ENCODE data around the gene TOR4A.

The TOR4A gene

DNA sequence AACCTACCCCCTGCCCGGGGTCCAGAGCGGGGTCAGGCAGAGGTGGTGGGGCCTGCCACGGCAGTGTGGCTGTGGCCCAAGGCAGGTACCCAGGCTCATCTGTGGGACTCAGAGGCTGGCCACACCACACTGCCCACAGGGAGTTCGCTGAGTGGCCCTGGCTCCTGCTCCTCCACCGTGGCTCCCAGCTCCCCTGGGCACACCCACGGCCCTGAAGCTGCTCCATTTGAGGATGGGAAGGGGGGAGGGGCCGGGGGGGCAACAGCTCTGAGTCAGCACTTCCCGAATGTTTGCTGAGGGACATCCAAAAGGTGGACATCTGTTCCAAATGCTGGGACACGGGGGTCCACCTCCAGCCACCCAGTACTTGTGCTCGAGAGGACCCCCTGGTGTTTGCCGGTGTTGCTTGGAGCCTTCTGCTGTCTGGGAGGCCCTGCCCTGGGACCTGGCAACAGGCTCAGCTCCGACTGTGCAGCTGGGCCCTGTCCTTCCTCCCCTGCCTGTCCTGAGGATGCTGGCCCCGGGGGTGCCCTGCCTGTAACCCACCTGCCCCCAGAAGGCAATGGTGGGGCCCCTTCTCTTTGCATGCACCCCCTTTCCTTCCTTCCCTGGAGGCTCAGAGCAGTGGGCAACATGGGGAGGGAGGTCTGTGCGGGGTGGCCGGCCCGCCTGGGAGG is 27.0 kb downstream of the TOR4A start:
- in situ Hi-C loops (cut with MboI; ENCODE audit: low sequenced_read_pairs) = no loop called here

DNA sequence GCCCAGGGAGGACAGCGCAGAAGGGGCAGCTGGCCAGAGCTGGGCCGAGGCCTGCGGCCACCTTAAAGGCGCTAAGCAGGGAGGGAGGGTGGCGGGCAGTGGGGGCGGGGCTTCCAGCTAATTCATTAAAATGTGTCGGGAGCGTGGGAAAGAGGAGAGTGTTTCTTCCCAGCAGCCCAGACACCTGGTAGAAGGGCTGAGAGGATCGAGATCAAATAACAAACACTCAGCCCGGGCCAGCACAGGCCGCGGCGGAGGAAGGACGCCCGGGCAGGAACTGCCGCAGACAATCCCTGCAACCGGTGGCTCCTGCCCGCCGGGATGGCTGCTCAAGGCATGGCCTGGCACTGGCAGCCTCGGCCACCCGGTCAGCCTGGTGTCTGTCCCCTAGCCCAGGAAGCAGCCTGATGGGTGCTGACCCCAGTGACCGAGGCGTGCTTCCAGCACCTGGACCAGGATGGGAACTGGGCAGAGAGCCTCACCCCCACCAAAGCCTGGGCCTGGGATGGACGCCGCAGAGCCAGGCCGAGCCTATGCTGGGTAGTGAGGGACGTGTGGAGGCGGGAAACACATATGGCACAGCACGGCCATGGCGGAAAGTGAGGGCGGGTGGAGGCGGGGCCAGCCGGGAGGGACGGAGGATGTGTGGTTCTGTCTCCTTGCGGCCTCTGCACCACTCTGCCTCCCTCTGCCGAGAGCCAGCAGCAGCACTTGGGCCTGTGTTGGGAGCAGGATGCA is 27.7 kb downstream of the TOR4A start:
- in situ Hi-C loops (cut with MboI; ENCODE audit: low sequenced_read_pairs) = no loop called here

DNA sequence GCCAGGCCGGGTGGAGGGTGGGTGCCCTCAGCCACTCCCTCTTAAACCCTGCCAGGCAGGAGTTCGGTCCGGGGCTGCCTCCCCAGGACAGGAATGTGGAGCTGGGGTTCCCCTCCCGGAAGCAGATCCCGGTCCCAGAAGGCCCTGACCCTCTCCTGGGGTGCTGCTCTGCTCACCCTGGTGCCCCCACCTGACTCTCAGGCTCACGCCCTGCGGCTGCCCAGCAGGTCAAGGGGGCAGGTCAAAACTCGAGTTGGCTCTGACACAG is 28.2 kb downstream of the TOR4A start:
- in situ Hi-C loops (cut with MboI; ENCODE audit: low sequenced_read_pairs) = no loop called here

DNA sequence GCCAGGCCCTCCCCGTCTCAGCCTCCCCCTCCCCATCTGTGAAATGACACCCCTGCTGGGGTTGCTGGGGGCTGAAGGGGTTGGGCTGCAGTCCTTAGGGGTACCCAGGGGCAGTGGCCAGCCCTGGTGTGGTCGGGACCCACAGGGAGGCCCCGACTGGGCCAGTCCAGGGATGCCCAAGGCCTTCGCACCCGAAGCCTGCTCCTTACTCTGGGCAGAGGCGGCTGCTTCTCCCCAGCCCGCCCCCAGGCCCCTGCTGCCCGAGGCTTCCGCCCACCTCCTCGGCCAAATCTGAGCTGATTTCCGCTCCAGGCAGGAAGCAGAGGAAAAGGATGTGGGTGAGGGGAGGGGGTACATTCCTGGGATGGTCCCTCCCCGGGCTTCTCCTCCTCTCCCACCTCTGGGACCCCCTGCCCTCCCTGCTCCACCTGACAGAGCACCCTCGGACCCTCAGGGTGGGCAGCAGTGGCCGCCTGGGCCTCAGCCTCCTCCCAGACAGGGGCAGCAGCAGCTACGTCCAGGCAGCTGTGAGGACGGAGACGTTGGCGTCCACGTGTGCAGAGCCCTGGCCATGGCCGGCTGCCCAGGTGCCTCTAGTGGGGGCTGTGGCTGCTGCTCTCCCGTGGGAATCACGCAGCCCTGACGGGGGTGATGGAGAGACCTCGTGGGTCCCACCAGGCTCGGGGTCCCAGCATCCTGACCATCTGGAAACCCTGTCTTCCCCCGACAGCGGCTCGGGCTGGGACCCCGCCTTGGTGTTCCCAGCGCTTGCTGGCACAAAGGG is 28.7 kb downstream of the TOR4A start:
- in situ Hi-C loops (cut with MboI; ENCODE audit: low sequenced_read_pairs) = no loop called here

DNA sequence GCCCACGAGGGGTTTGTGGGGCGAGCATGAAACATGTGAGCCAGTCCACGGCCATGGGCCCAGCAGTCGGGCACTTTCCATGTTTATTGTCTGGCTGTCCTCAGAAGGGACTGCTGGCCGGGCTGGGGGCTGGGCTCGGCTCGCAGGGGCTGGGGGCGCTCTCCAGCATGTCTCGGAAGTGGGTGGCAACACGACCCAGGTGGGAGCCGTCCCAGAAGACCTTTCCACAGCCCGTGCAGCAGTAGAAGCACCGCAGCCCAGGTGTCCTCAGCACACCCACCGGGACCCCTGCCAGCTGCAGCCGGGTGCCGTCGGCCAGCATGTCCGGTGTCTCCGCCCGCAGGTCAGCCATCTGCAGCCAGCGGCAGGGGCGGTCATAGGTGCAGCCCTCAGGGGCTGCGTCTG is 29.3 kb downstream of the TOR4A start:
- in situ Hi-C loops (cut with MboI; ENCODE audit: low sequenced_read_pairs) = no loop called here

DNA sequence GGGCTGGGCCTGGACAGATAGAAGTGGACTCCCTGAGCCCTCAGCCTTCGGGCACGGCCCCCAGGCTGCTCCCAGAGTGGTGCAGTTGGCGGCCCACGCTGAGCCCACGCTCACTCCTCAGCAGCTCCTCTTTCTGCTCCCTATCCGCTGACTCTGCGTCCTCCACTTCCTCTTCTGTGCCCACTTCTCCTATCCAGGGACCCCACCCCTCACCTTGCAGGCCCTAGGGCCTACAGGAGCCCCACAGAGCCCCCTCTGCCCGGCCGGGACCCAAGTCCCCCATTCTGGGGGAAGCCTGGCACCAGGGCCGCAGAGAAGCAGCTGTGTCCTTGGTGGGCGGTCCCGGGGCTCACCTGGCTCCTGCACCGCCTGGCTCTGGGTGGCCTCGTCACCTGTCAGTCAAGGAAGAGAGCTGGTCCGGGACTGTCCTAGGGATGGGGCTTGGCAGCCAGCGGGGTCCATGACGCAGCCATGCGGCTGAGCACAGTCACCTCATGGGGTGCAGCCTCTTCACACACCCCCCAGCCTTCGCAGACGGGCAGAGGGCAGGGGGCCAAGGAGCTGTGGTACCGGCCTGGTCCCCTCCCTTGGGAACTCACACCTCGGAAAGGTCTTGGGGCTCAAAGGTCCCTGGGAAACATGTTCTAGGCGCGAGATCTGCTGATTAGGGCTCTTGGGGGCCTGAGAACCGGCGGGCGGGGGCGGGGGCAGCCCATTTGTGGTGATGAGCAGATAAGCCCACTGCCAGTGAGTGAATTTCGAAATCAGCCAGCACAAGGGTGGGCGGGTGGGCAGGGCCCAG is 29.9 kb downstream of the TOR4A start:
- in situ Hi-C loops (cut with MboI; ENCODE audit: low sequenced_read_pairs) = no loop called here

DNA sequence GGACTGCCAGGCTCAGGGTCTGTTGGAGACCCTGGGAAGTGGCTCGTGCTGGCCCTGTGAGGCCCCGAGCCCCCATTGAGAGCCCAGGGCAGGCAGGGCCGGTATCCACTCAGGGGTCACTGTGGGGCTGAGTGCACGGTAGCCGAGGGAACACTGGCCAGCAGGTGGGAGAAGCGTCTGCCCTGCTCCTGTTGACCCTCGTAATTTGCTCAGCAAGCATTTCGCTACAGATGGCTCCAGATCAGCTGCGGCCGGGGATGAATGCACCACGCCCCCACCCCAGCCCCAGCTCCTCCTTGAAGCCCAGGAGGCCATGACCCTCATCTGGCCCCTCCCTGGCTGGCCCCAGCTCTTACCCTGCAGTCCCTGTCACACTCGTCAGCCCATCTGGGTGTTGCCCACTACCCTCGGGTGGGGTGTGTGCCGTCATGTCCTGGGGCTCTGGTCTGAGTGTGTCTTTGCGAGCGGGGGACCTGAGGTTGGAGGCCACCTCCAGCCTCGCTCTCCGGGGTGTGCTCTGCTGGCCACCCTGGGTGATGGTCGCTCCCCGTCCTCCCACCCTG is 30.6 kb downstream of the TOR4A start:
- in situ Hi-C loops (cut with MboI; ENCODE audit: low sequenced_read_pairs) = no loop called here

DNA sequence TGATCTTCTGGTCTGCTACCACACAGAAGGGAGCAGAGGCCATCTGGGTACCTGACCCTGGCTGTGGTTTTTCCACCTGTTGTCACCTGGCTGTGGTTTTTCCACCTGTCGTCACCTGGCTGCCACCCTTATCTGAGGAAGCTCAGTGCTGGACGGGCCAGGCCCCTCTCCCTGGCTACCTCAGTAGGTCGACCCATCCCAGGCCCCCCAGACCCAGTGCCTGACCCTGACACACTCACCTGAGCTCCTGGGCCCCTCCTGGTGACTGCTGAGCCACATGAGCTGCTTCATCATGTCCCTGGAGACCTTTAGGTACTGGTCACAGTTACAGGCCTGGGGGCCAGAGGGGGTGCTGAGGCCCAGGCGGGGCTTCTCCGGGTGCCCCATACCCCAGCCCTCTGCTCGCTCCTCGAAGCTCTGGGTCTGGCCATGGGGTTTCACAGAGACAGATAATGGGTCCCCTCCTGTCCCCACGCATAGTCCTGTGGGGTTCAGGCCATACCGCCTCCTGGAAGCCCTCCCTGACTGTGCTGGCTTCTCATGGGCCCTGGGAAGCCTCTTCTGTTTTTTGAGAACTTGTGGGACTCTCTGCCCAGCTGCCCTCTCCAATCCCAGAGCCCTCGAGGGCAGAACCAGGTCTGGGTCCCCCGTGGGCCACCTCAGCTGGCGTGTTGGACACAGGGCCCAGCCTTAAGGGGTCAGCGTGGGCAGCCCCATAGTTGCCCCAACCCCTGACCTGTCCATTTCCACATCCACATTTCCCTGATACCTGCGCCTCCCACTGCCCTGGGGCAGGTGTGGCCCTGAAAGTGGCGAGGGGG is 32.1 kb downstream of the TOR4A start:
- in situ Hi-C loops (cut with MboI; ENCODE audit: low sequenced_read_pairs) = no loop called here

DNA sequence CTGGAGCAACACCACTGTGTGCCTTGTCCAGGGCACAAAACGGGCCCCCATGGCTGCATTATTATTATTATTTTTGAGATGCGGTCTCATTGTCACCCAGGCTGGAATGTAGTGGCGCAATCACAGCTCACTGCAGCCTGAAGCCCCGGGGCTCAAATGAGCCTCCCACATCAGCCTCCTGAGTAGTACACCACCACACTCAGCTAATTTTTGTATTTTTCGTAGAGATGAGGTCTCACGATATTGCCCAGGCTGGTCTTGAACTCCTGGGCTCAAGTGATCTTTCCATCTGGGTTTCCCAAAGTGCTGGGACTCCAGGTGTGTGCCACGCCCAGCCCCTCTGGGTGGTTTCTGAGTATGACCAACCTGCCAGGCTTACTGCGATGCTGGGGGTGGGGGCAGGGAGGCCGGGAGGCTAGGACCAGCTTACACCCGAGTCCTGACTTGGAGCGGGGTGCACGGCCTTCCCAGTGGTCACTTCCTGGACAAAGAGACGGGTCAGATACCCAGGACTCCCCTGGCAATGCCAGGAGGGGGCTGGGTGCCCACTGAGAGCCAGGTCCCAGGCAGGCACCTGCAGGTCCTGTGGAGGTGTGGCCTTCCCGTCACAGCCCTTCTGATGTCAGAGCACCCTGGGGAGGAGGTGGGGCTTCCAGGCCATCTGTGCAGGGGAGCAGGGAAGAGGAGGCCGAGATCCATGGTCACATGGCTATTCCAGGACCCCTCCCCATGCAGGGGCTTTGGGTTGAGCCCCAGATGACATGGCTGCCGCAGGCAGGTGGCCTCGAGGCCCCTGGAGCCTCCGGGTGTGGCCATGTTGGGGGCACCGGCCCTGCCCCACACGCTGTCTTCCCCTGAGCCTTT is 32.9 kb downstream of the TOR4A start:
- in situ Hi-C loops (cut with MboI; ENCODE audit: low sequenced_read_pairs) = no loop called here

DNA sequence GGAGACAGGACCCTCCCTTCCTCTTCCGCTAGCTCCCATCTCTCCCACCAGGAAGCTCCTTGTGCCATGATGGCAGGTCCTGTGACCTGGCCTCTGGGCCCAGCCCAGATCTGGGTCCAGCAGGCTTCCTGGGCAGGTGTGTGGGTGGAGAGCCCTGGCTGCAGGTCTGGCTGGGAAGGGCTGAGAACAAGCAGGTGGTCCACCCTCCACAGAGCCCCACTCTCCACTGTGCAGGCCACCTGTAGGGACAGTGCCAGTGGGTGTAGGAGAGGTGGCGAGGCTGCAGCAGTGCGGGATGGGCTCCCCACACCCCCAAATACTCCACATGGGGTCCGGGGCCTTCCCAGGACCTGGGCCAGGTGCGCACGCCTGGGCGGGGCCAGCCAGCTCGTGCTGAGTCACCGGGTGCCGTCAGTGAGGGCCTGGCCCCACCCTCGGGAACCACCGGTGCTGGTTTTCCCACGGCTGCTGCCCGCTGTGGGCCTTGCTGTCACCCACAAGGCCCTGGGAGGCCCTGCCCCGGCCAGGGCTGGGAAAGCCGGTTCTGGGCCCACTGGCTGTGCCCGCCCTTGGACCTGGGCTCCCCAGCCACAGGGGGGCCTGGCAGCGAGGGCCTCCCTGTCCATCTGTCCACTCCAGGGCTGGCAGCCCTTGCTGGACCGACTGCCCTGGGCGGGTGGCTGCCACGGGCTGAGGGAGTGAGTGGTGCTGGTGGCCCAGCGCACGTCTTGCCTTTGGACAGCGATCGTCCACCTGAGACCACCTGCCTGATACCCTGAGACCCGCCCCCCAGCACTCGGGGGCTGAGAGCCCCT is 33.9 kb downstream of the TOR4A start:
- in situ Hi-C loops (cut with MboI; ENCODE audit: low sequenced_read_pairs) = no loop called here

DNA sequence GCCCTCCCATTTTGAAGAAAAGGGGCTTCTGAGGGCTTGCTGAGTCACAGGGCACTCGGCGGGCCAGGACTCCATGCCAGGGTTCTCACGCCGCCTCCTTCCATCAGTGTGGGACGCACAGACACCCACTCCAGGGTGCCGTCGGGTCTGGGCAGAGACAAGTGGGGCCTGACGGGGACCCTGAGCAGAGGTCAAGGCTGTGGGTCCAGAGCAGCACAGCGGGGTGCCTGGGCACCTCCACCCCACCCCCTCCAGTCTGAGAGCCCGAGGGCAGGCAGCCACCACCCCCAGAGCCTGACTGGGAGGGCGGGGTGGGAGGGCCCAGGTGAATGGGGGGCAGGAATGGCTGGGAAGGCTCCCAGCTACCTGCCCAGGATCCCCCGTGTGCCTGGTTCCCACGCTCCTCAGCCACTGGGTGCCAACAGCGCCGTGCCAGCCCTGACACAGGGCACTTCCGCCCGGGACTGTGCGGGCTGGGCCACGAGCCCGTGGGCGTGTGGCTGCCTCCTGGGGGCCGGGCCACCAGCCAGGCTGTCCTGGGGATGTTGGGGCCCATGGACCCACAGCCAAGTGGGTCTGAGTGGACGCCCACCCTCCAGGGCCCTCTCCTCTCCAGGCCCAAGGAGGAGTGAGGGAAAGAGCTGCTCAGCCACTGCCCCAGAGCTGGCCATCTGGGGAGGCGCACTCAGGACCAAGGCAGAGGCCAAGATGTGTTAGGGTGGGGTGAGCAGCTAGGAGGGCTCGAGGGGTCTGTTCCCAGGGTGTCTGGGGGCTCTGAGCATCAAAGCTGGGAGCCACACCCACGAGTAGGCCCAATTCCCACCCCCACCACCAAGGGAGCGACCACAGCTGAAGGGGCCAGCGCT is 34.7 kb downstream of the TOR4A start:
- in situ Hi-C loops (cut with MboI; ENCODE audit: low sequenced_read_pairs) = no loop called here

DNA sequence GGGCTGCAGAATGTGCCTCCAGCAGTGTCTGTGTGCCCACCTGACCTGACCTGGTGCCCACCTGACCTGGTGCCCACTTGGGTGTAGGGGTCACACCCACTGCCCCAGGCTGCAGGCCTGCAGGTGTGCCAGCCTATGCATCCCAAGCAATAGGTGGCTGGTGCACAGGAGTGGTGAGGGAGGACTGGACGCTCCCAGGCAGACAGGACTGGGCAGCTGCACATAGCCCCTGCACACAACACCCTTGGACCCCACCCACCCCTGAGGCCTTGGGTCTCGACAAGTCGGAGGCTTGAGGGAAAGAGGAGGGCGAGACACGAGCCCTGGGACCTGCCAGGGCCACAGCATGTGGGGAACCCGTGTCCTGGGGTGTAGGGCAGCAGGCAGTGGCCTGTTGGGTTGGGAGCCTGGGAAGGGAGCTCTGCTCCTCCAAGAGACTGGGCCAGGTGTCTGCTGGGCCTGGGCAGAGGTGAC is 35.4 kb downstream of the TOR4A start:
- in situ Hi-C loops (cut with MboI; ENCODE audit: low sequenced_read_pairs) = no loop called here

DNA sequence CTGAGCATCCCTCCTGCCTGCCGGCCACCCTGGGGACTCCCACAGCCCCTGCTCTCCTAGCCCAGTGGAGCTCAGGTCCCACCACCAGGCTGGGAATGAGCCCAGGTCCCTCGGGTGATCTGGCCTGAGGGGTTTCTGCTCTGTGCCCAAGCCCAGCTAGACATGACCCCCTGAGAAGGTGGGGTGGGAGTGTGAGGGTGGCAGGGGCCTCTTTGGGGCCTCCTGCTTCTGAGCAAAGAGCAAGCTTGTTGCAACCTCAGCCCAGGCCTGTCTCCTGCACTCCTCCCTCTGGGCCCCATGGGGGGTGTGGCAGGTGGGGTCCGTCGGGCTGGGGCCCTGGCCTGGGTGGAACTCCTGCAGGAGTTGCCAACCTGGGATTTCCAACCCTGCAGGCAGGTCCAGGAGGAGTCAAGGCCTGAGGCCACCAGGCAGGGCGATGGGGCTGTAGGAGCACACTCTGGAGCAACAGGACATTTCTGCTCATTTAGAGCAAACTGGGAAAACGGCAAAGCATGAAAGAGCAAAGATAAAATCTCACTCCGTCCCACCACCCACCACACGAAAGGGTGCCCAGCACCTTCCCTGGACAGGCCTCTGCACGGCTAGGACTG is 35.9 kb downstream of the TOR4A start:
- in situ Hi-C loops (cut with MboI; ENCODE audit: low sequenced_read_pairs) = no loop called here

DNA sequence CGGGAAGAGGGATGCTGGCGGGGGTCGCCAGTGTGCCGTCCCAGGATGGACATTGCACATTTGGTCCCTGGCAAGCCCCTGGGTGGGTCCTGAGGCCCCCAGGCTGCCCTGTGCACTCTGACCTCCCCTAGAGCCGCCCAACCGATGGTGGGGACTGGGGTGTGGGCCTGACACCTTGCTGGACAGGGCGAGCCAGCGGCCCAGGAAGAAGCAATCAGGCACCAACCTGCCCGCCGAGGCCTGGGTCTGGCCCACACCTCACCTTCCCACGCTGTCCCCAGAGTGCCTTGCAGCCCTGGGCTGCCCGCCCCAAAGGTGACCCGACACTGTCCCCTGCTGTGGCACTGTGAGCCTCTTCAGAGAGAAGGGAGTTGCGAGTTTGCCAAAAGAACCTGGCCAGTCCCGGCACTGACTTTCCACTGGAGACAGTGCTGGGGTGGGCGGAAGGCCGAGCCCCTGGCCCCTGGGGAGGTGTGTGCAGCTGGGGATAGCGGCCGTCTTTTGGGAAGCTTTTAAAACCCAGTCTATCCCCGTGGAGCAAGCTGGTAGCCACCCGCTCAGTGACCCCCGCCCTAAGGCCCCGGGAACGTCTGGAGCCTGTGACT is 36.5 kb downstream of the TOR4A start:
- in situ Hi-C loops (cut with MboI; ENCODE audit: low sequenced_read_pairs) = no loop called here

DNA sequence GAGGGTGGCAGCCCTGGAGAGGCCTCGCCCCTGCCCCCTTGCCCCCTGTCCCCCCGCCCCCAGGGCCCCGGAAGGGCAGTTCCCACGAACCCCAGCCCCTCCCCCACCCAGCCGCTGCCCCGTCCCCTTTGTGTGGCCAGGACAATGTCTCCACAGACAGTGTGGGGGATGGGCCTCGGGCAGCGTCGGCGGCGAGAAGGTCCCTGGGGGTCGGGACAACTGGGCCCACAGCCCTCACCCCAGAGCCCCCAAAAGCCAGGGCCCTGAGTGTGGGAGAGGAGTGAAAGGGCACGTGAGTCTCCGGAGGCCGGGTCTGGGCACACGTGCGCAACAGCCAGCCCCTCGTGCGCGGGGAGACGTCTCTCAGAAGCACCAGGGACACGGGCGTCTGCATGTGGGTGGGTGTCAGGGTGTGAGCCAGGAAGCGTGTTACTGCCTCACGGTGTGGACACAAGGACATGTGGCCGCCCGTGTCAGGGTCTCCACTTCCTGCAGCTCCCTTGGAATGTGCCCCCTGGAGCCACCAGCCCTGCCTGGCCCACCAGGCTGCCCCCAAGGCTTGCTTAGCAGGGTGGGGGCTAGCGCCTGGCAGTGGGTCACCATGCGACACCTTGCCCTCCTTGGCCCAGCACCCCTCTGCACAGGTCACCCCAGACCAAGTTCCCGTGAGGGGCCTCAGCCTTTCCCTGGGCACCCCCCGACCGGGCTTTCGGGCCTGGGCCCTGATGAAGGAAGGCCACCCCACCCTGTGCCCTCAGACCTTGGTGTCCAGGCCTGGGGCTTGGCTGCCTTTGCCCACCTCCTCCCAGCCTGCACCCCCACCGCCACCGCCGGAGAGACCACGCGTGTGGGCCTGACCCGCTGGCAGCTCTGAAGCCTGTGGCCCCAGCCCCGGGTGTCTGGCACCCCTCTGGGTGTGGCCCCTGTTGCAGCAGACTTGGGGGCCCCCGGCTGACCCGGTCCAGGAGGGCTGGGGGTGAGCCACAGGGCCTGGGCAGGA is 37.3 kb downstream of the TOR4A start:
- in situ Hi-C loops (cut with MboI; ENCODE audit: low sequenced_read_pairs) = no loop called here
